Endothelial cell (in vitro differentiated cells): Measurements from ENCODE around the gene DNAJC1. TPM values are rescaled to one million over a fixed set of nuclear protein-coding genes. Genes with fewer than 3 reads are reported as not detected.
"Not testable (repeated sequence)": the region's sequence is repeated elsewhere in the genome, so short reads cannot be mapped to it uniquely, and the experiment has no call there.

ENCODE experiments used
- DNase-seq: peaks from one replicate; pipeline ENCODE4 v3.0.0; 2021; ENCODE audit warnings: low spot score
- H3K27ac Mint-ChIP-seq: one replicate; pipeline ENCODE4 v1.8.0; 2021; ENCODE audit warnings: mixed read lengths, inconsistent platforms; ENCODE audit not compliant: unreplicated experiment
- H3K27me3 Mint-ChIP-seq: one replicate; pipeline ENCODE4 v1.8.0; 2021; ENCODE audit warnings: mild to moderate bottlenecking, moderate library complexity, mixed read lengths, inconsistent platforms; ENCODE audit not compliant: unreplicated experiment
- H3K36me3 Mint-ChIP-seq: one replicate; pipeline ENCODE4 v1.8.0; 2021; ENCODE audit warnings: mild to moderate bottlenecking, low read depth, mixed read lengths, inconsistent platforms; ENCODE audit not compliant: unreplicated experiment
- H3K4me1 Mint-ChIP-seq: one replicate; pipeline ENCODE4 v1.8.0; 2021; ENCODE audit warnings: mild to moderate bottlenecking, mixed read lengths, inconsistent platforms; ENCODE audit not compliant: unreplicated experiment
- H3K4me3 Mint-ChIP-seq: one replicate; pipeline ENCODE4 v1.8.0; 2021; ENCODE audit warnings: mild to moderate bottlenecking, mixed read lengths, inconsistent platforms; ENCODE audit not compliant: unreplicated experiment
- H3K9me3 Mint-ChIP-seq: one replicate; pipeline ENCODE4 v1.8.0; 2021; ENCODE audit warnings: mixed read lengths, inconsistent platforms; ENCODE audit not compliant: unreplicated experiment
- total RNA-seq: library from RNA; stranded (reverse); fragmentation: NEBNext Ultra II Directional; extraction: Animal tissue kit (Norgen Biotek cat#: 25700); gene quantifications from one replicate; pipeline ENCODE4 v1.2.1, GENCODE V29; 2021; ENCODE audit not compliant: unreplicated experiment
- TF ChIP-seq, protein P1 (sequence below): fragments of 200-600 bp; sonication (generic); IDR thresholded peaks from one replicate; pipeline ENCODE4 v1.5.0; 2021; ENCODE audit warnings: antibody characterized with exemption; ENCODE audit not compliant: unreplicated experiment

The DNAJC1 gene
- total RNA-seq, 1 donor from 2014 or later: 32.0 TPM

DNA sequence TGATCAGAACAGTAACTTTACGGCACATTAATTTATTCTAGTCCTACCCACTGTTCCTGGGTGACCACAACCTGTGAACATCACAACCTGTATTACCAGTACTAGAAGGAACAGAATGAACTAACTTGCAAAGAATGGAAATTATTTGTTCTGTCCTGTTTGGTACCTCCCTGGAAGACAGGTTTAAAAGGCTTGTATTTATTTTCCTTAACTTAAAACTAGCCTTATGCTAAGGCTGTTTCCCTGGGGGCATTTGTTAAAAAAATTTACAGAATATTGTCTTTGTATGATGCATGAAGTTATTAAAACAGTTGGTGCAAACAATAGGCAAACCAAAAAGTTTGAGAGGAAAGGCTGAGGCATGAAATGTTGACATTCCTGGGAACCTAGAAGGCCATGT, 132.7 kb downstream of the DNAJC1 start:
- Mint-ChIP-seq H3K4me3 (no peak overlapping the region), H3K27ac (no peak overlapping the region), H3K9me3 (no peaks in the 10 kb centered on the region), H3K36me3 (peaks cover 28% of the 10 kb centered on the region), H3K4me1 (no peaks in the 10 kb centered on the region), H3K27me3 (no peaks in the 10 kb centered on the region)
- DNase-seq: no peak
- TF ChIP-seq, protein P1, sequence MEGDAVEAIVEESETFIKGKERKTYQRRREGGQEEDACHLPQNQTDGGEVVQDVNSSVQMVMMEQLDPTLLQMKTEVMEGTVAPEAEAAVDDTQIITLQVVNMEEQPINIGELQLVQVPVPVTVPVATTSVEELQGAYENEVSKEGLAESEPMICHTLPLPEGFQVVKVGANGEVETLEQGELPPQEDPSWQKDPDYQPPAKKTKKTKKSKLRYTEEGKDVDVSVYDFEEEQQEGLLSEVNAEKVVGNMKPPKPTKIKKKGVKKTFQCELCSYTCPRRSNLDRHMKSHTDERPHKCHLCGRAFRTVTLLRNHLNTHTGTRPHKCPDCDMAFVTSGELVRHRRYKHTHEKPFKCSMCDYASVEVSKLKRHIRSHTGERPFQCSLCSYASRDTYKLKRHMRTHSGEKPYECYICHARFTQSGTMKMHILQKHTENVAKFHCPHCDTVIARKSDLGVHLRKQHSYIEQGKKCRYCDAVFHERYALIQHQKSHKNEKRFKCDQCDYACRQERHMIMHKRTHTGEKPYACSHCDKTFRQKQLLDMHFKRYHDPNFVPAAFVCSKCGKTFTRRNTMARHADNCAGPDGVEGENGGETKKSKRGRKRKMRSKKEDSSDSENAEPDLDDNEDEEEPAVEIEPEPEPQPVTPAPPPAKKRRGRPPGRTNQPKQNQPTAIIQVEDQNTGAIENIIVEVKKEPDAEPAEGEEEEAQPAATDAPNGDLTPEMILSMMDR: no peak

DNA sequence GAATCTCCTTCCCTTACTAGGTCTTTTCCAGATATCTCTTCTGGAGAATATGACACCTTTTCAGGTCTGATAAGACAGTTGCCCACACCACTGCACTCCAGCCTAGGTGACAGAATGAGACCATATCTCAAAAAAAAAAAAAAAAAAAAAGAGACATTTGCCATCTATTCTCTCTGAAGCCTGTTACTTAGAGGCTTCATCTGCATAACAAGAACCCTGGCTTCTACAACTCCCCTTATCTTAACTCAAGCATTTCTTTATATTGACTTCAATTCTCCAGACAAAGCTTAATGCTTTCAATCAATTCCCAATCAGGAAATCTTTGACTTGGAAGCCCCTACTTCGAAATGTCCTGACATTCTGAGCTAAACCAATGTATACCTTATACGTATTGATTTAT, 134.4 kb downstream of the DNAJC1 start:
- peaks cover 23% of the 10 kb centered on the region for H3K36me3 Mint-ChIP-seq
- not testable (repeated sequence) for H3K27me3 Mint-ChIP-seq, H3K9me3 Mint-ChIP-seq, H3K27ac Mint-ChIP-seq, H3K4me1 Mint-ChIP-seq, DNase-seq, H3K4me3 Mint-ChIP-seq

DNA sequence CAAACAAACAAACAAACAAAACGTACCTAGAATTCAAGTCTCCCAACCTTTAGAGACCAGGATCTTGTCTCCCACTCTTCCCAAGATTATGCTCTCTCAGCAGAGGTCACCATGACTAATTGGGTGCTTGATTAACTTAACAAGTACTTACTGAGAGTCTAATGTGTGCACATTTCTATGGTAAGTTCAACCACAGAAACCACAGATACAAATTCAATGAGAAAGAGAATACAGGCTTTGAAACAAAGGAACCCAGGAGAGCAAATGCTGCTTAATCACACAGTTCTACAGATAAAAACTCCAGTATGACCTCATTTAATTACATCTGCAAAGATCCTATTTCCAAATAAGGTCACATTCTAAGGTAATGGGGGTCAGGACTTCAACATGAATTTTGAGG, 142.8 kb downstream of the DNAJC1 start:
- TF ChIP-seq, protein P1: no peak
- Mint-ChIP-seq H3K4me1 (no peaks in the 10 kb centered on the region), H3K36me3 (no peaks in the 10 kb centered on the region), H3K4me3 (no peak overlapping the region), H3K27me3 (no peaks in the 10 kb centered on the region), H3K9me3 (no peaks in the 10 kb centered on the region), H3K27ac (no peak overlapping the region)
- DNase-seq: no peak

DNA sequence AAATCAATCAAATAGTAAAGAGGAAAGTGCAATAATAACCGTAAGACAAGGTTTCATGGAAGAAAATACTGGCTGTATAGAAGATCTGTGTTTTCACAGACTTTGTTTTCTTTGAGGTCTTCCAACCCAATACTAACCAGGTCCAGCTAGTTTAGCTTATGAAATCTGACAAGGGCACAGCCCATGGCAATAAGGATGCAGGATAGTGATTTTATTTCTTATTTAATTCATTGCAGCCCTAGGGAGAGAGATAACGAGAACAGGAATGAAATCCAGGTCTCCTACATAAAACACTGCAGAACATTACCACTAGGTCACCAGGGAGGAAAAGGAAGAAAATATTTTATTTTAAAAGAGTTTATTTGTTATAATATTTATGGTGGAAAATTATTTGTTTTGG, 145.1 kb downstream of the DNAJC1 start:
- Mint-ChIP-seq H3K27me3 (no peaks in the 10 kb centered on the region), H3K9me3 (no peaks in the 10 kb centered on the region), H3K4me3 (no peak overlapping the region), H3K36me3 (no peaks in the 10 kb centered on the region), H3K27ac (no peak overlapping the region), H3K4me1 (no peaks in the 10 kb centered on the region)
- no peak for DNase-seq
- TF ChIP-seq, protein P1: no peak

DNA sequence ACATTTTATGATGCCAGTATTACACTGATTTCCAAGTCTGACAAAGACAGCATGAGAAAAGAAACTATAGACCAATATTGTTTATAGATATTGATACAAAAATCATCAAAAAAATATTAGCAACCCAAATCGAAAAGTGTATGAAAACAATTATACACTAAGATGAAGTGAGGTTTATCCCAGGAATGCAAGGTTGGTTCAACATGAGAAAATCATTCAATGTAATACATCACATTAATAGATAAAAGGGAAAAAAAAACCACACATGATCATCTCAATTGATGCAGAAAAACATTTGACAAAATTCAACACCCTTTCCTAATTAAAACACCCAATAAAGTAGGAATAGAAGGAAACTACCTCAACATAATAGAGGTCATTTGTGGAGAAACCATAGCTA, 153.9 kb downstream of the DNAJC1 start:
- TF ChIP-seq, protein P1: no peak
- Mint-ChIP-seq H3K4me1 (no peaks in the 10 kb centered on the region), H3K4me3 (no peak overlapping the region), H3K27me3 (peaks cover 2% of the 10 kb centered on the region), H3K27ac (no peak overlapping the region), H3K9me3 (no peaks in the 10 kb centered on the region), H3K36me3 (peaks cover 7% of the 10 kb centered on the region)
- DNase-seq: no peak

DNA sequence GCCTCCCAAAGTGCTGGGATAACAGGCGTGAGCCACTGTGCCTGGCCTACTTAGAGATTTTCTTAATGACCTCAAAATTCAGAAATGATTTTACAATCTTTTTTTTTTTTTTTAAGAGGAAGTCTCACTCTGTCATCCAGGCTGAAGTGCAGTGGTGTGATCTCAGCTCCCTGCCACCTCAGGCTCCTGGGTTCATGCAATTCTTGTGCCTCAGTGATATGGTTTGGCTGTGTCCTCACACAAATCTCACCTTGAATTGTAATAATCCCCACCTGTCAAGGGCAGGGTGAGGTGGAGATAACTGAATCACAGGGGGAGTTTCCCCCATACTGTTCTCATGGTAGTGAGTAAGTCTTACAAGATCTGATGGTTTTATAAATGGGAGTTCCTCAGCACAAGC, 159.9 kb downstream of the DNAJC1 start:
- peaks cover 5% of the 10 kb centered on the region for H3K27me3 Mint-ChIP-seq
- H3K27ac Mint-ChIP-seq: no peak overlapping the region
- no peak for DNase-seq
- H3K36me3 Mint-ChIP-seq: peaks cover 7% of the 10 kb centered on the region
- peaks cover 4% of the 10 kb centered on the region for H3K9me3 Mint-ChIP-seq
- no peak overlapping the region for H3K4me3 Mint-ChIP-seq
- TF ChIP-seq, protein P1: no peak
- no peaks in the 10 kb centered on the region for H3K4me1 Mint-ChIP-seq

DNA sequence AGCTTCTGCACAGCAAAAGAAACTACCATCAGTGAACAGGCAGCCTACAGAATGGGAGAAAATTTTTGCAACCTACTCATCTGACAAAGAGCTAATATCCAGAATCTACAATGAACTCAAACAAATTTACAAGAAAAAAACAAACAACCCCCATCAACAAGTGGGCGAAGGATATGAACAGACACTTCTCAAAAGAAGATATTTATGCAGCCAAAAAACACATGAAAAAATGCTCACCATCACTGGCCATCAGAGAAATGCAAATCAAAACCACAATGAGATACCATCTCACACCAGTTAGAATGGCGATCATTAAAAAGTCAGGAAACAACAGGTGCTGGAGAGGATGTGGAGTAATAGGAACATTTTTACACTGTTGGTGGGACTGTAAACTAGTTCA, 162.3 kb downstream of the DNAJC1 start:
- H3K4me3 Mint-ChIP-seq, H3K27ac Mint-ChIP-seq, DNase-seq, H3K4me1 Mint-ChIP-seq, H3K27me3 Mint-ChIP-seq: not testable (repeated sequence)
- H3K9me3 Mint-ChIP-seq: peaks cover 11% of the 10 kb centered on the region
- peaks cover 19% of the 10 kb centered on the region for H3K36me3 Mint-ChIP-seq

DNA sequence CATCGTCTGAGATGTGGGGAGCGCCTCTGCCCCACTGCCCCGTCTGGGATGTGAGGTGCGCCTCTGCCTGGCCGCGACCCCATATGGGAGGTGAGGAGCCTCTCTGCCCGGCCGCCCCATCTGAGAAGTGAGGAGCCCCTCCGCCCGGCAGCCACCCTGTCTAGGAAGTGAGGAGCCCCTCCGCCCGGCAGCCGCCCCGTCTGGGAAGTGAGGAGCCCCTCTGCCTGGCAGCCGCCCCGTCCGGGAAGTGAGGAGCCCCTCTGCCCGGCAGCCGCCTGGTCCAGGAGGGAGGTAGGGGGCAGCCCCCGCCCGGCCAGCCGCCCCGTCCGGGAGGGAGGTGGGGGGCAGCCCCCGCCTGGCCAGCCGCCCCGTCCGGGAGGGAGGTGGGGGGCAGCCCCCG, 166.0 kb downstream of the DNAJC1 start:
- not testable (repeated sequence) for DNase-seq, H3K27ac Mint-ChIP-seq, H3K4me3 Mint-ChIP-seq, H3K4me1 Mint-ChIP-seq
- H3K9me3 Mint-ChIP-seq: peaks cover 35% of the 10 kb centered on the region
- H3K36me3 Mint-ChIP-seq: peaks cover 49% of the 10 kb centered on the region
- peaks cover 11% of the 10 kb centered on the region for H3K27me3 Mint-ChIP-seq
